Activated CD4-positive, alpha-beta T cell treated with anti-CD3 and anti-CD28 coated beads, Interleukin-2, amount 50 U/mL, for 16 hours (primary cell): Measurements from ENCODE around the gene CHAT.

Experiments used
- DNase-seq: peaks from one replicate; pipeline ENCODE4 v3.0.0-alpha.2; 2020

CHAT gene

DNA sequence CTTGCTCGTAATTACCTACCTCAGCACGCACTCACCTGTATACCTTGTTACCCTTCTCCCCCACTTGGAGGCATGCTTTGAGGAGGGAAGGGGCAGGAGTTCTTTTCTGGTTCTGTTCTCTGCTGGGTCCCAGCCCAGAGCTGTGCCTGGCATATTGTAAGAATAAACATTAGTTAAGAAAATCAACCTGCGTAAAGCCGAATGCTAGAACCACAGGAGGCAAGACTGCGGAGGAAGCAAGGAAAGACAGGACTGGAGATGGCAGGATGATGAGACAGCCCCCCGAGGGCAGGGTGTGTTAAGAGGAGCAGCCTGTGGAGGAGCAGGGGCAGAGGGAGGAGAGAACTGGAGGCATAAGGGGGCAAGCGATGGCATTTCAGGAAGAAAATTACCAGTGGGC lies 75.1 kb downstream of the CHAT start:
- no peak for DNase-seq

DNA sequence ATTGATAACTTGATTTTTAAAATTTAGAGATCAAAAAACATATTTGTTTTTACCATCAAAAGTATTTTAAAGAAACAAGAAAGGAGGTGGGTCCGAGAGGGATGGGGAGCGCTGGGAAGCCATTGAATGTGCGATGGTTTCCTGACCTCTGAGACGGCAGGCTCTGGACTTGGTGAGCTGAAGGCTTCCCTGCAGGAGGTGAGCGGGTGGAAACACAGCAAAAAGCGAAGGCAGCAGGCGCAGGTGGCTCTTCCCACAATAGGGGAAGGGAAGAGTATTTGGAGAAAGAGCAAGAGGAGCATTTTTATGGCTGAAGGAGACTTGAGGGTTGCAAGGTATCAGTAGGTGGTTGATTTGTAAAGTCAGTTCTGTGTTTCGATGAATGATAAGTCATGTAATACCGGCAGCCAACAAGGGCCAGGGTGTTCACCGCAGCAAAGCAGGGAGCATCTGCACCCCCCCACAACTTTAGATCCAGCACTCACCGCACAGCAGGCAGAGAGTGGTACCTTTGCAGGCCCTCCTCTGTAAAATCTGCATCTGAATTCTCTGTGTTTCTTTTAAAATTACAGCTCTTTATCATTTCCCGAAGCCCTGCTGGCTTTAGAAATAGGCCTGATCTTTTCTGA lies 76.2 kb downstream of the CHAT start:
- no peak for DNase-seq

DNA sequence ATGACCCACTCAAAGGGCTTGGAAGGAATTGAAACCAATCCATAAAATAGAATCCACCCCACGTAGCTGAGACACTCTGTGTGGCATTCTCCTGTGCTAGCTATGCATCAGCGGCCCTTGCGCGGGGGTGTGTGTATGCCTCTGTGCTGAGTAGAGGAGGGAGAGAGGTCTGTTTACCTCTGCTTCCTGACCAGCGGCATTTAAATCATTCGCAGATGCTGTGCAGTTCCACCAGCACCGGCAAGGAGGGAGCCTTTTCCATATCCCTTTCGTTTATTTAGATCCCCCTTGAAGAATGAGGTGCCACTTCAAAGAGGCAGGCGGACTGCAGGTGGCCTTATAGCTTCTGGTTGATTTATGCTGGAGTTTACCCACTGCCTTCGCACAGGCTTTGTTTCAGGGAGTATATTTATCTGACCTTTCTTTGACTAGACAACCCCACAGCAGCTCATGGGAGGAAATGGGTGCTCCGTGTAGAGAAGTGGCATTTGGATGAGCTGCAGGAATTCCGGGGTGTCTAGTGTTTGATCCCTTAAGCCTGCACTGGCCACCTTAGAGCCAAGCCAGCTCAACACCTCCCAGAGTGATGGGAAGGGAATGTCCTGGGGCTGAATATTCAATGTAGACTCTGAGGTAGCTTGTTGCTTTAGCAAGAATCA lies 77.0 kb downstream of the CHAT start:
- no peak for DNase-seq

DNA sequence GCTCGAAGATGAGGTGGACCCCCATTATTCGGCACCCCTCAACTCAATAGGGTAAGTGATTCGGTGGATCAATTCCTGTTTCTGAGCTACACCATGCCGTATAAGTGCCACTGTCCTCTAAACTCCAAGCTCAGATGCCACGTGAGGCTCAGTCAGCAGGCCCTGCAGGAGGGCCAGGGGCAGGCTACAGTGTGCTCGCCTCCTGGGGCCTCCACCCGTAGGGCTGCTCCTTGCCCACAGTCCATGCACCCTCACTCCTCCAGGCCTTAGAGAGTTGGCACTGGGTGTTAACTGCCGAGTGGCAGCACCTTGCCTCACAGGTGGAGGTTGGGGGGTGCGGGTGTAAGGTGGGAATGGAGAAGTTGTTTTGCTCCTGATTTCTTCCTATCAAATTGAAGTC lies 77.8 kb downstream of the CHAT start:
- no peak for DNase-seq

DNA sequence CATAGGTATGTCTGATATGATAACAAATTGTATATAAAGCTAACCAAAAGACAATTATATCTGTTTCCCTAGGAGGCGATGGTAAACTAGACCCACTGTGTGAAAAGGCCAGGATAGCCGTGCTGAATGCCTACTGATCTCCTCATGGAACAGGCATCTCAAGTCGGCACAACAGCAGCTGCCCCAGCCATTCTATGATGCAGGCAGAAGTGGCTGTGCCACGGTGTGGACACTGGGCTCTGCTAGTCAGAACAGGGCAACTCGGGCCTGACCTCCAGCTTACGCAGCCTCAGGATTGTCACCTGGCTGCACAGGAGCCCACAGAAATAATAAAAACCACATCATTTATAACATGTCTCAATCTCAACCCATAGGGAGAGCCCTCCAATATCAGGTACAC lies 80.6 kb downstream of the CHAT start:
- DNase-seq, result no peak

GRCh38 chr10:49696311-49696710 lies 82.5 kb downstream of the CHAT start:
- DNase-seq, result no peak

- no peak for DNase-seq
These were observed 84.8 kb downstream of the CHAT start for GRCh38 chr10:49698679-49699078.

DNA sequence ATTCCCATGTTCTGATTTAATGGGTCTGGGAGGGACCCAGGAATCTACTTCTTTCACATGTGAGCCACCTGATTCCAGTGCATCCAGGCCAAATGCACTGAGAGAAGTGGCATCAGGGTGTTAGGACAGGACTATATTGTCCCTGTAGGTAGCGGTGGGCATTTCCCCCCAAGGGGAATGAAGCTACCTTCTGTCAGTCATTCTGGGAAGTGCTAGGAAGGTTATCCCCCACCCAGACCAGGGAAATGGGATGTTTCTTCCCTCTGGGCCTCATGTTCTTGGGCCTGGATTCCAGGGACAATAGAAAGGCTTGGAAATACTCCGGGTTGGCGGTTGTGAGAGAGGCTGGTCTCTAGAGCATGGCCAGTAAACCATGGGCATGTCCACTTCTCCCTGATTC lies 86.4 kb downstream of the CHAT start:
- no peak for DNase-seq

GRCh38 chr10:49700997-49701396 lies 87.2 kb downstream of the CHAT start:
- DNase-seq, result no peak

GRCh38 chr10:49707585-49707984 lies 93.7 kb downstream of the CHAT start:
- no peak for DNase-seq

GRCh38 chr10:49709934-49710333 lies 96.1 kb downstream of the CHAT start:
- DNase-seq, result no peak

DNA sequence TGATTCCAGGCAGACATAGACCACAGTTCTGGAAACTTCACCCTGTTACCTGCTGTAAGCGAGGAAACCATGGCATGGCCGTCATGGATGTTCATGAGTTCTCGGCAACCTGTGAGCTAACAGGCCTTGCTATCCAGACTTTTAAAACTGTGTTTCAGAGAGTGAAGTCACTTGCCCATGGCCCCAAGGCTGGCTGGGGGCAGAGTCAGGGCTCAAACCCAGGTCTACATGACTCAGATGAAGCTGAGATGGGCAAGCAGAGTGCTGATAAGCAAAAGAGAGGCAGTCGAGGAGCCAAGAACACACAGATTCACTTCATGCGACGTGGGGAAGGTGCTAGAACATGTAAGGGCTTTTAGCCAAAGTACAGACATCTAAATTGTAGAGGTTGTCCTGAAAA lies 97.1 kb downstream of the CHAT start:
- DNase-seq, result no peak

GRCh38 chr10:49711481-49711880 lies 97.6 kb downstream of the CHAT start:
- DNase-seq, result no peak

GRCh38 chr10:49713266-49713665 lies 99.4 kb downstream of the CHAT start:
- no peak for DNase-seq
